ENCODE data around the gene DLST.

Gene DLST

GRCh38 chr14:74896400-74896799 is 14.7 kb downstream of the DLST start:
- DNase-seq (ENCODE audit: low read depth in 2 of 2), result no peak

- DNase-seq (ENCODE audit: low read depth in 2 of 2), result no peak
These were observed 15.9 kb downstream of the DLST start for GRCh38 chr14:74897642-74898041.

- no peak for DNase-seq (ENCODE audit: low read depth in 2 of 2)
These were observed 16.4 kb downstream of the DLST start for GRCh38 chr14:74898083-74898482.

GRCh38 chr14:74898694-74899093 is 17.0 kb downstream of the DLST start:
- no peak for DNase-seq (ENCODE audit: low read depth in 2 of 2)

GRCh38 chr14:74902941-74903705 is 21.4 kb downstream of the DLST start:
- no peak for DNase-seq (ENCODE audit: low read depth in 2 of 2)

GRCh38 chr14:74904635-74905503 is 23.2 kb downstream of the DLST start:
- no peak for DNase-seq (ENCODE audit: low read depth in 2 of 2)

GRCh38 chr14:74905595-74906142 is 24.0 kb downstream of the DLST start:
- DNase-seq (ENCODE audit: low read depth in 2 of 2), result peak in 1 of 2 experiments; percentile 26

- DNase-seq (ENCODE audit: low read depth in 2 of 2), result no peak
These were observed 25.3 kb downstream of the DLST start for GRCh38 chr14:74906925-74907521.

GRCh38 chr14:74907744-74908143 is 26.0 kb downstream of the DLST start:
- DNase-seq (ENCODE audit: low read depth in 2 of 2), result no peak

- DNase-seq (ENCODE audit: low read depth in 2 of 2), result no peak
These were observed 27.2 kb downstream of the DLST start for GRCh38 chr14:74908861-74909341.

- DNase-seq (ENCODE audit: low read depth in 2 of 2), result no peak
These were observed 27.8 kb downstream of the DLST start for GRCh38 chr14:74909501-74909900.

- no peak for DNase-seq (ENCODE audit: low read depth in 2 of 2)
These were observed 28.2 kb downstream of the DLST start for GRCh38 chr14:74909911-74910310.

GRCh38 chr14:74910556-74910955 is 28.8 kb downstream of the DLST start:
- no peak for DNase-seq (ENCODE audit: low read depth in 2 of 2)

- DNase-seq (ENCODE audit: low read depth in 2 of 2), result no peak
These were observed 29.5 kb downstream of the DLST start for GRCh38 chr14:74911221-74911620.

- DNase-seq (ENCODE audit: low read depth in 2 of 2), result no peak
These were observed 30.0 kb downstream of the DLST start for GRCh38 chr14:74911704-74912103.

GRCh38 chr14:74912111-74912510 is 30.4 kb downstream of the DLST start:
- DNase-seq (ENCODE audit: low read depth in 2 of 2), result no peak

GRCh38 chr14:74912801-74913200 is 31.1 kb downstream of the DLST start:
- no peak for DNase-seq (ENCODE audit: low read depth in 2 of 2)

GRCh38 chr14:74913393-74913910 is 31.7 kb downstream of the DLST start:
- DNase-seq (ENCODE audit: low read depth in 2 of 2), result no peak

GRCh38 chr14:74913986-74914573 is 32.4 kb downstream of the DLST start:
- peak; percentile 44 to 45 for DNase-seq (ENCODE audit: low read depth in 2 of 2)

- no peak for DNase-seq (ENCODE audit: low read depth in 2 of 2)
These were observed 33.7 kb downstream of the DLST start for GRCh38 chr14:74915426-74915825.

- DNase-seq (ENCODE audit: low read depth in 2 of 2), result no peak
These were observed 34.1 kb downstream of the DLST start for GRCh38 chr14:74915826-74916225.

GRCh38 chr14:74917178-74917543 is 35.4 kb downstream of the DLST start:
- no peak for DNase-seq (ENCODE audit: low read depth in 2 of 2)
